Panc1 (cell line): Measurements from ENCODE around the gene ZFX. TPM values are rescaled to one million over a fixed set of nuclear protein-coding genes. Genes with fewer than 3 reads are reported as not detected.

Experiments
- ATAC-seq: fragments of 200-7000 bp; cut with Tn5 transposase; 2 replicates; pipeline ENCODE4 v1.9.1; 2020; ENCODE audit warnings: mild to moderate bottlenecking, moderate library complexity
- BruUV-seq: library from RNA; stranded (reverse); fragments of 400-500 nt; replicated peaks from 2 replicates; lab custom pipeline; 2021; lab: Mats Ljungman, UMichigan
- CTCF ChIA-PET: fragments of 300-600 bp; sonication (Branson Sonifier 250); formaldehyde crosslinking; loops from one replicate; lab custom pipeline; 2022; ENCODE audit warnings: antibody characterized with exemption; lab: Charles Lee
- POLR2A ChIA-PET: fragments of 300-600 bp; sonication (Branson Sonifier 250); formaldehyde crosslinking; loops from one replicate; lab custom pipeline; 2022; ENCODE audit warnings: antibody characterized with exemption; lab: Charles Lee
- DNase-seq: peaks from one replicate; pipeline ENCODE4 v3.0.0-alpha.2; 2010; ENCODE audit warnings: low read depth, low spot score
- H3K27ac ChIP-seq: 2 replicates; pipeline ENCODE4 v1.5.1; 2011; ENCODE audit warnings: mild to moderate bottlenecking, low read length, inconsistent platforms
- H3K27me3 ChIP-seq: fragments of 200-500 bp; sonication (Bioruptor generic); 2 replicates; pipeline ENCODE4 v1.6.0; 2014; ENCODE audit warnings: low read length, inconsistent platforms; ENCODE audit not compliant: control insufficient read depth, insufficient read depth
- H3K36me3 ChIP-seq: fragments of 200-500 bp; sonication (Bioruptor generic); 2 replicates; pipeline ENCODE4 v1.5.1; 2014; ENCODE audit warnings: inconsistent platforms, mild to moderate bottlenecking, low read length, moderate library complexity; ENCODE audit not compliant: control insufficient read depth, insufficient read depth
- H3K4me1 ChIP-seq: 2 replicates; pipeline ENCODE4 v1.5.1; 2011; ENCODE audit warnings: inconsistent platforms, mild to moderate bottlenecking, low read length, moderate library complexity; ENCODE audit not compliant: control insufficient read depth, insufficient read depth
- H3K4me3 ChIP-seq, 2 experiments: 2 replicates each; pipeline ENCODE4 v1.5.1; 2011 to 2012; ENCODE audit warnings: low read depth in 2 of 2, low read length in 2 of 2, mild to moderate bottlenecking in 2 of 2, inconsistent platforms in 1 of 2, moderate library complexity in 1 of 2
- H3K9me3 ChIP-seq: fragments of 200-500 bp; sonication (Bioruptor generic); 2 replicates; pipeline ENCODE4 v1.5.1; 2014; ENCODE audit warnings: low read depth, mild to moderate bottlenecking, inconsistent platforms, low read length, moderate library complexity; ENCODE audit not compliant: control insufficient read depth, insufficient read depth
- POLR2AphosphoS5 ChIP-seq: IDR thresholded peaks from 2 replicates; pipeline ENCODE4 v1.6.1; 2012; ENCODE audit warnings: mild to moderate bottlenecking, low read depth, low read length, moderate library complexity
- SIN3A ChIP-seq: IDR thresholded peaks from 2 replicates; pipeline ENCODE4 v1.6.1; 2012; ENCODE audit warnings: low read depth, mild to moderate bottlenecking, low read length, moderate library complexity, borderline replicate concordance; ENCODE audit not compliant: insufficient read depth
- TCF7L2 ChIP-seq: IDR thresholded peaks from 2 replicates; pipeline ENCODE4 v1.6.1; 2011; ENCODE audit warnings: mild to moderate bottlenecking, low read depth, low read length, inconsistent platforms
- in situ Hi-C: cut with HindIII; loops from 2 replicates; pipeline ENCODE4 v1.10.0; 2016; ENCODE audit warnings: low sequenced_read_pairs, low pct_unique_long_range_greater_than_20kb
- intact Hi-C: fragments of 100-400 bp; cut with micrococcal nuclease; formaldehyde crosslinking; loops from one replicate; pipeline ENCODE4 v1.10.0; 2022; ENCODE audit not compliant: unreplicated experiment
- total RNA-seq: library from RNA; stranded (reverse); gene quantifications from one replicate; pipeline ENCODE4 v1.2.1, GENCODE V29; 2021; ENCODE audit not compliant: unreplicated experiment
- TF ChIP-seq, protein P1 (sequence below): fragments of 450-650 bp; IDR thresholded peaks from 2 replicates; pipeline ENCODE4 v1.5.1; 2017; ENCODE audit warnings: mild to moderate bottlenecking
- TF ChIP-seq, protein P2 (sequence below), 2 experiments: IDR thresholded peaks; 2 replicates each; pipeline ENCODE4 v1.6.1; 2011 to 2012; ENCODE audit warnings: low read depth in 2 of 2, control low read depth in 1 of 2, low read length in 1 of 2, mild to moderate bottlenecking in 1 of 2, moderate library complexity in 1 of 2; ENCODE audit not compliant: insufficient read depth in 1 of 2

ZFX gene
- total RNA-seq, 1 experiment from 2014 or later: 38.7 TPM

DNA sequence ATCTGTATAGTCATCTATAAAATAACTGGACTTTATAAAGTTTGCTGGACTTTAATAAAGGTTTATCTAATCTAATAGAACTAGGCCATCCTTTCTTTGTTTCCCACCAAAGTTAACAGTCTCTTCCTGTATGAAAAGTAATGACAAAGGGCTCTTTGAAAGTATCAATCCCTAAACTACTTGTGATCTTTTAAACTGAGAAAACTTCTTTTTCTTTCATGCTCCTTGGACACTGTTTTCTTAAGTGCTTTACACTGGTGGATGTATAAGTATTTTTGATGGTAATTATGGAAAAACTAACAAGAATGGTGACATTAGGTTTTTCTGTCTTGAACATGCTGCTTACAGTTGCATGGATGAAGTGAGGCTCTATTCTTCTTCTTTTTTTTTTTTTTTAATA lies 2.4 kb upstream of the ZFX start:
- DNase-seq: no peak
- no peak for ATAC-seq
- intact Hi-C loops (no loop called here), in situ Hi-C loops (no loop called here)
- Histone ChIP-seq H3K36me3 (no peaks in the 10 kb centered on the region; the same call in 1 of the 2 replicates), H3K9me3 (no peaks in the 10 kb centered on the region), H3K27ac (peak overlapping the region; percentile 92), H3K27me3 (no peaks in the 10 kb centered on the region), H3K4me1 (peaks cover 19% of the 10 kb centered on the region; the same call in 1 of the 2 replicates), H3K4me3 (no peak overlapping the region; a peak in 1 of 4 replicates)
- no TSS peak for BruUV-seq
- TF ChIP-seq POLR2AphosphoS5 (no peak), SIN3A (no peak)
- TF ChIP-seq, protein P1, sequence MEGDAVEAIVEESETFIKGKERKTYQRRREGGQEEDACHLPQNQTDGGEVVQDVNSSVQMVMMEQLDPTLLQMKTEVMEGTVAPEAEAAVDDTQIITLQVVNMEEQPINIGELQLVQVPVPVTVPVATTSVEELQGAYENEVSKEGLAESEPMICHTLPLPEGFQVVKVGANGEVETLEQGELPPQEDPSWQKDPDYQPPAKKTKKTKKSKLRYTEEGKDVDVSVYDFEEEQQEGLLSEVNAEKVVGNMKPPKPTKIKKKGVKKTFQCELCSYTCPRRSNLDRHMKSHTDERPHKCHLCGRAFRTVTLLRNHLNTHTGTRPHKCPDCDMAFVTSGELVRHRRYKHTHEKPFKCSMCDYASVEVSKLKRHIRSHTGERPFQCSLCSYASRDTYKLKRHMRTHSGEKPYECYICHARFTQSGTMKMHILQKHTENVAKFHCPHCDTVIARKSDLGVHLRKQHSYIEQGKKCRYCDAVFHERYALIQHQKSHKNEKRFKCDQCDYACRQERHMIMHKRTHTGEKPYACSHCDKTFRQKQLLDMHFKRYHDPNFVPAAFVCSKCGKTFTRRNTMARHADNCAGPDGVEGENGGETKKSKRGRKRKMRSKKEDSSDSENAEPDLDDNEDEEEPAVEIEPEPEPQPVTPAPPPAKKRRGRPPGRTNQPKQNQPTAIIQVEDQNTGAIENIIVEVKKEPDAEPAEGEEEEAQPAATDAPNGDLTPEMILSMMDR: no peak
- ChIA-PET POLR2A (no interaction called here), CTCF (no interaction called here)

DNA sequence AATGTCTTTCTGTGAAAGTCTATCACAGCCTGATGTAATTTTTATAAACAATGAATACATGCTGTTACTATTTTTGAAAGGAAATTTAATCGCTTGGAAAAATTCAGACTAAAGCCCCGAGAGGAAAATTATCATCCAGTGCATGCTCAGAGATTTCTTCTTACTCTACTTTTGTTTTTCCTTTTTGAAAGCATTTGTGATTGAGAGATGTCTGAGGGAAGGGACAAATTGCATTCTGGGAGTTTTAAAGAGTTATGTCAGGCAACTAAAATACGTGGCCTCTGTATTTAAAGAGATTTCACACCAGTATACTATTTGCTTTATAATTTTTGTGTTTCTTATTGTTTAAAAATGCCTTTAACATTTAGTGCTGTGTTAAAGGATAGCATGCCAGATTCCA lies 1.4 kb upstream of the ZFX start:
- DNase-seq: no peak
- H3K36me3 ChIP-seq: no peaks in the 10 kb centered on the region; the same call in 1 of the 2 replicates
- peak overlapping the region; percentile 92 for H3K27ac ChIP-seq
- no peaks in the 10 kb centered on the region for H3K27me3 ChIP-seq
- in situ Hi-C loops (no loop called here), intact Hi-C loops (no loop called here)
- ChIA-PET POLR2A (no interaction called here), CTCF (no interaction called here)
- no peaks in the 10 kb centered on the region for H3K9me3 ChIP-seq
- H3K4me1 ChIP-seq: peaks cover 17% of the 10 kb centered on the region; the same call in 1 of the 2 replicates
- BruUV-seq: no TSS peak
- H3K4me3 ChIP-seq: peak overlapping the region in 1 of 2 experiments; percentile 66; a peak in 2 of 4 replicates
- no peak for ATAC-seq
- no peak for TF ChIP-seq TCF7L2
- TF ChIP-seq, protein P2, sequence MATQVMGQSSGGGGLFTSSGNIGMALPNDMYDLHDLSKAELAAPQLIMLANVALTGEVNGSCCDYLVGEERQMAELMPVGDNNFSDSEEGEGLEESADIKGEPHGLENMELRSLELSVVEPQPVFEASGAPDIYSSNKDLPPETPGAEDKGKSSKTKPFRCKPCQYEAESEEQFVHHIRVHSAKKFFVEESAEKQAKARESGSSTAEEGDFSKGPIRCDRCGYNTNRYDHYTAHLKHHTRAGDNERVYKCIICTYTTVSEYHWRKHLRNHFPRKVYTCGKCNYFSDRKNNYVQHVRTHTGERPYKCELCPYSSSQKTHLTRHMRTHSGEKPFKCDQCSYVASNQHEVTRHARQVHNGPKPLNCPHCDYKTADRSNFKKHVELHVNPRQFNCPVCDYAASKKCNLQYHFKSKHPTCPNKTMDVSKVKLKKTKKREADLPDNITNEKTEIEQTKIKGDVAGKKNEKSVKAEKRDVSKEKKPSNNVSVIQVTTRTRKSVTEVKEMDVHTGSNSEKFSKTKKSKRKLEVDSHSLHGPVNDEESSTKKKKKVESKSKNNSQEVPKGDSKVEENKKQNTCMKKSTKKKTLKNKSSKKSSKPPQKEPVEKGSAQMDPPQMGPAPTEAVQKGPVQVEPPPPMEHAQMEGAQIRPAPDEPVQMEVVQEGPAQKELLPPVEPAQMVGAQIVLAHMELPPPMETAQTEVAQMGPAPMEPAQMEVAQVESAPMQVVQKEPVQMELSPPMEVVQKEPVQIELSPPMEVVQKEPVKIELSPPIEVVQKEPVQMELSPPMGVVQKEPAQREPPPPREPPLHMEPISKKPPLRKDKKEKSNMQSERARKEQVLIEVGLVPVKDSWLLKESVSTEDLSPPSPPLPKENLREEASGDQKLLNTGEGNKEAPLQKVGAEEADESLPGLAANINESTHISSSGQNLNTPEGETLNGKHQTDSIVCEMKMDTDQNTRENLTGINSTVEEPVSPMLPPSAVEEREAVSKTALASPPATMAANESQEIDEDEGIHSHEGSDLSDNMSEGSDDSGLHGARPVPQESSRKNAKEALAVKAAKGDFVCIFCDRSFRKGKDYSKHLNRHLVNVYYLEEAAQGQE (IDR thresholded peaks at IDR 0.05; ENCODE audit: insufficient read depth in 1 of 2, low read depth in 2 of 2, low read length in 1 of 2): no peak
- TF ChIP-seq, protein P1: no peak
- no peak for TF ChIP-seq POLR2AphosphoS5
- no peak for TF ChIP-seq SIN3A
